A673 (cell line): ENCODE results near the gene BCR. TPM values are rescaled to one million over a fixed set of nuclear protein-coding genes. Genes with fewer than 3 reads are reported as not detected.

Source experiments
- BruUV-seq: library from RNA; stranded (reverse); fragments of 400-500 nt; replicated peaks from 2 replicates; lab custom pipeline; 2021; lab: Mats Ljungman, UMichigan
- CTCF ChIA-PET: fragments of 300-600 bp; sonication (Branson Sonifier 250); formaldehyde crosslinking; loops from one replicate; lab custom pipeline; 2022; ENCODE audit warnings: antibody characterized with exemption; lab: Charles Lee
- POLR2A ChIA-PET: fragments of 300-600 bp; sonication (Branson Sonifier 250); formaldehyde crosslinking; loops from one replicate; lab custom pipeline; 2022; ENCODE audit warnings: antibody characterized with exemption; ENCODE audit not compliant: low non-redundant PET; lab: Charles Lee
- DNase-seq: peaks from one replicate; pipeline ENCODE4 v3.0.0-alpha.2; 2015; ENCODE audit warnings: low spot score
- H3K27ac ChIP-seq: fragments of 200-600 bp; sonication (generic); 2 replicates; pipeline ENCODE4 v1.5.1; 2016; ENCODE audit warnings: mixed run types, low read depth, mild to moderate bottlenecking, mixed read lengths, antibody characterized with exemption, low read length; ENCODE audit not compliant: poor library complexity, severe bottlenecking
- H3K27me3 ChIP-seq: fragments of 200-600 bp; sonication (generic); replicated peaks from 2 replicates; pipeline ENCODE4 v1.6.1; 2017; ENCODE audit warnings: mixed run types, low read depth, mild to moderate bottlenecking, mixed read lengths, antibody characterized with exemption, low read length; ENCODE audit not compliant: insufficient read depth, poor library complexity
- H3K36me3 ChIP-seq: fragments of 200-600 bp; sonication (generic); 2 replicates; pipeline ENCODE4 v1.6.1; 2016; ENCODE audit warnings: mixed run types, mild to moderate bottlenecking, mixed read lengths, antibody characterized with exemption, low read length; ENCODE audit not compliant: insufficient read depth, poor library complexity, severe bottlenecking
- H3K4me1 ChIP-seq: fragments of 200-600 bp; sonication (generic); 2 replicates; pipeline ENCODE4 v1.6.1; 2017; ENCODE audit warnings: mixed run types, mild to moderate bottlenecking, mixed read lengths, antibody characterized with exemption, low read length; ENCODE audit not compliant: insufficient read depth, poor library complexity, severe bottlenecking
- H3K4me3 ChIP-seq: fragments of 200-600 bp; sonication (generic); 2 replicates; pipeline ENCODE4 v1.5.1; 2016; ENCODE audit warnings: low read depth, mixed run types, mild to moderate bottlenecking, mixed read lengths, low read length; ENCODE audit not compliant: poor library complexity, severe bottlenecking
- H3K9me3 ChIP-seq: fragments of 200-600 bp; sonication (generic); 2 replicates; pipeline ENCODE4 v1.6.1; 2016; ENCODE audit warnings: mixed run types, low read depth, mild to moderate bottlenecking, mixed read lengths, antibody characterized with exemption, low read length; ENCODE audit not compliant: poor library complexity, severe bottlenecking
- CTCF ChIP-seq: fragments of 300-800, 200-600 bp; sonication (generic); conservative IDR thresholded peaks from 2 replicates; pipeline ENCODE4 v1.5.1; 2017; ENCODE audit warnings: low read depth, mild to moderate bottlenecking, antibody characterized with exemption, low read length, moderate library complexity, mixed read lengths
- EZH2 ChIP-seq: fragments of 200-600 bp; sonication (generic); IDR thresholded peaks from 2 replicates; pipeline ENCODE4 v1.6.1; 2017; ENCODE audit warnings: borderline replicate concordance, low read depth, mild to moderate bottlenecking, mixed read lengths, antibody characterized with exemption, low read length; ENCODE audit not compliant: poor library complexity, severe bottlenecking
- intact Hi-C: fragments of 100-400 bp; cut with micrococcal nuclease; formaldehyde crosslinking; loops from one replicate; pipeline ENCODE4 v1.10.0; 2022; ENCODE audit not compliant: unreplicated experiment
- total RNA-seq: library from RNA; stranded (reverse); gene quantifications from 2 replicates; pipeline ENCODE4 v1.2.3, GENCODE V29; 2021

The BCR gene
- total RNA-seq, 1 experiment from 2014 or later: 63.1 TPM

DNA sequence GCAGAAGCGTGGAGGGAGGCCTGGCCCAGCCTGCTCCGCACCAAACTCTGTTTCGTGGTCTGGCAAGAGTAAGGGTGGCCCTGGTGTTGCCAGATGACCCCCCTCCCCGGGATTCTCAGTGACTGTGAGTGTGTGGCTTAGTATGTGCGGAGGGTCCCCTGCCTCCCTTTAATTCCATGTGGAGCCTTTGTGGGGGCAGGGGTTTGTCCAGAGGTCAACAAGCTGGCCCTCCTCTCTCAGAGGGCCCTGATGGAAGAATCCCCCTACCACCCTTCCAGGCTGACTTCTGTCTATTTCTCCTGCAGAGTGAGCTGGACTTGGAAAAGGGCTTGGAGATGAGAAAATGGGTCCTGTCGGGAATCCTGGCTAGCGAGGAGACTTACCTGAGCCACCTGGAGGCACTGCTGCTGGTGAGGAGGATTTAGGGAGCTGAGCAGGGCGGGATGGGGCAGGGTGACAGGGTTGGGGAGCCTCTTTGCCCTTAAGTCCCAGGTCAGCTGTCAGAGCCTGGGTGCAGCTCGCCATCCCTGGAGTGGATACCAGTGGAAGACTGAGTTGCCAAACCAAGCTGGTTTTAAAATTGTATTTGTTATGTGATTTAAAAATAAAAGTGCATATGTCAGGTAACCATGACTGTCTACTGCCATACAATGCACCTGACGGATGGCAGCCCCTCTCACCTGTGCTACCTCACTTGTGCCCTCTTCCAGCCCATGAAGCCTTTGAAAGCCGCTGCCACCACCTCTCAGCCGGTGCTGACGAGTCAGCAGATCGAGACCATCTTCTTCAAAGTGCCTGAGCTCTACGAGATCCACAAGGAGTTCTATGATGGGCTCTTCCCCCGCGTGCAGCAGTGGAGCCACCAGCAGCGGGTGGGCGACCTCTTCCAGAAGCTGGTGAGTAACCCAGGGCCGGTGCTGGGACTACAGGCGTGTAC, 80.6 kb downstream of the BCR start:
- DNase-seq: no peak
- ChIA-PET POLR2A (no interaction called here), CTCF (no interaction called here)
- H3K27ac ChIP-seq: no peak overlapping the region
- H3K4me3 ChIP-seq: no peak overlapping the region
- no peak for TF ChIP-seq EZH2
- TF ChIP-seq CTCF: no peak
- intact Hi-C loops: no loop called here
- H3K4me1 ChIP-seq: no peaks in the 10 kb centered on the region
- H3K36me3 ChIP-seq: peaks cover 13% of the 10 kb centered on the region
- no TSS peak for BruUV-seq
- no peaks in the 10 kb centered on the region for H3K27me3 ChIP-seq
- no peaks in the 10 kb centered on the region for H3K9me3 ChIP-seq

GRCh38 chr22:23261900-23262450, 81.7 kb downstream of the BCR start:
- peaks cover 13% of the 10 kb centered on the region for H3K36me3 ChIP-seq
- no peaks in the 10 kb centered on the region for H3K27me3 ChIP-seq
- H3K9me3 ChIP-seq: no peaks in the 10 kb centered on the region
- ChIA-PET POLR2A (no interaction called here), CTCF (no interaction called here)
- intact Hi-C loops: no loop called here
- TF ChIP-seq EZH2: no peak
- TF ChIP-seq CTCF: no peak
- H3K27ac ChIP-seq: no peak overlapping the region
- no peak for DNase-seq
- no TSS peak for BruUV-seq
- H3K4me1 ChIP-seq: no peaks in the 10 kb centered on the region
- no peak overlapping the region for H3K4me3 ChIP-seq

GRCh38 chr22:23262518-23263332, 82.4 kb downstream of the BCR start:
- Histone ChIP-seq H3K27me3 (no peaks in the 10 kb centered on the region), H3K27ac (no peak overlapping the region), H3K9me3 (no peaks in the 10 kb centered on the region), H3K36me3 (peaks cover 13% of the 10 kb centered on the region), H3K4me3 (no peak overlapping the region), H3K4me1 (no peaks in the 10 kb centered on the region)
- intact Hi-C loops: no loop called here
- DNase-seq: no peak
- TF ChIP-seq EZH2 (no peak), CTCF (no peak)
- ChIA-PET POLR2A (no interaction called here), CTCF (interaction anchor here (0.7 kb wide), 1 partner anchor 20 kb away, joined by 9 read pairs; no protein-coding TSS in a partner anchor)
- no TSS peak for BruUV-seq
